Pancreas (tissue), 10 donors: ENCODE measurements around the gene SLC9A6. TPM values are rescaled to one million over a fixed set of nuclear protein-coding genes. Genes with fewer than 3 reads are reported as not detected.

ENCODE experiments used
- ATAC-seq, 4 donors: fragments of 200-7000 bp; cut with Tn5 transposase; one replicate each; pipeline versions ENCODE4 v1.8.0 to v1.9.1; 2020; ENCODE audit warnings: mild to moderate bottlenecking in 4 of 4, moderate library complexity in 4 of 4
- DNase-seq, 6 donors: peaks; one replicate each; pipeline ENCODE4 v3.0.0-alpha.2; 2020
- FAIRE-seq: peaks from 2 replicates; lab custom pipeline; 2012; peaks lifted over from hg19 to GRCh38; lab: Jason Lieb, UNC
- H3K27ac ChIP-seq, 4 donors: fragments of 200-600 bp; sonication (generic); 1 replicate in 3 of 4; 2 replicates in 1 of 4; pipeline versions ENCODE4 v1.5.0 to v1.8.0; 2020
- H3K27me3 ChIP-seq, 4 donors: fragments of 200-600 bp; one replicate each; pipeline ENCODE4 v1.8.0; 2021
- H3K36me3 ChIP-seq, 3 donors: fragments of 200-600 bp; sonication (generic) in 1 of 3; one replicate each; pipeline versions ENCODE4 v1.5.0 to v1.8.0; 2020 to 2021
- H3K4me1 ChIP-seq, 3 donors: fragments of 200-600 bp; one replicate each; pipeline ENCODE4 v1.8.0; 2021
- H3K4me3 ChIP-seq, 4 donors: fragments of 200-600 bp; sonication (generic) in 2 of 4; one replicate each; pipeline versions ENCODE4 v1.5.0 to v1.8.0; 2020 to 2021
- H3K9me3 ChIP-seq, 4 donors: fragments of 200-600 bp; one replicate each; pipeline ENCODE4 v1.8.0; 2021
- CTCF ChIP-seq, 4 donors: fragments of 200-600 bp; sonication (generic) in 3 of 4; IDR thresholded peaks; one replicate each; pipeline versions ENCODE4 v1.5.0 to v1.8.0; 2021; ENCODE audit warnings: antibody characterized with exemption in 4 of 4
- WGBS, 2 donors: extraction: QIAGEN DNeasy Blood & Tissue Kit; methylation state at CpG; one replicate each; pipeline ENCODE4 v1.1.7; 2013; 5-methylcytosine and 5-hydroxymethylcytosine counted together
- intact Hi-C, 3 donors: fragments of 100-400 bp; cut with DNase I; formaldehyde crosslinking; loops; one replicate each; pipeline versions ENCODE4 v1.11.1 to v1.14.2; 2022
- polyA plus RNA-seq, 2 donors: library from polyadenylated mRNA; stranded (reverse); fragments of 200-250 nt; gene quantifications; one replicate each; pipeline ENCODE4 v1.2.3, GENCODE V29; 2013
- total RNA-seq, 6 donors: library from RNA; stranded (reverse); fragmentation: NEBNext Ultra II Directional in 4 of 6; extraction: Animal tissue kit (Norgen Biotek cat#: 25700) in 4 of 6; gene quantifications; one replicate each; pipeline versions ENCODE4 v1.2.1 to v1.2.4, GENCODE V29; 2021 to 2023
- donor health status: healthy with polysubstance abuse.
- donor health status: DM: no; HTN: no; CAD: no; lungs with moderate emphysema.
- donor health status: DM: no; HTN: no; CAD: no.
- donor health status: control.
- donor health status: control.
- donor health status: Bipolar disorder and iron deficiency.
- donor health status: DM: yes; HTN: yes; CAD: no.
- donor health status: DM: no; HTN: no; CAD: no.
- donor health status: DM: no; HTN: no; CAD: no.
- donor health status: DM: yes; HTN: yes; CAD: no.

Gene SLC9A6
- total and polyA plus RNA-seq, 8 donors, result 2.1 to 8.3 (median 4.4) TPM

GRCh38 chrX:136061286-136061685 is 76.1 kb downstream of the SLC9A6 start:
- Histone ChIP-seq H3K36me3 (no peaks in the 10 kb centered on the region), H3K4me1 (no peaks in the 10 kb centered on the region), H3K27ac (no peak overlapping the region), H3K27me3 (peaks cover 0 to 5% (median 0%) of the 10 kb centered on the region in 4 donors), H3K9me3 (no peaks in the 10 kb centered on the region), H3K4me3 (no peak overlapping the region)
- no peak for FAIRE-seq
- no peak for ATAC-seq
- TF ChIP-seq CTCF (IDR thresholded peaks at IDR 0.05), result no peak
- WGBS, 2 donors, result 54 to 74% methylated on average over 8 of the region's 8 CpGs
- no peak for DNase-seq
- intact Hi-C loops, result no loop called here

- Histone ChIP-seq H3K4me3 (no peak overlapping the region), H3K4me1 (no peaks in the 10 kb centered on the region), H3K27ac (no peak overlapping the region), H3K27me3 (peaks cover 0 to 5% (median 0%) of the 10 kb centered on the region in 4 donors), H3K9me3 (no peaks in the 10 kb centered on the region), H3K36me3 (no peaks in the 10 kb centered on the region)
- TF ChIP-seq CTCF (IDR thresholded peaks at IDR 0.05), result no peak
- WGBS, 2 donors, result 68 to 72% methylated on average over 4 to 5 of the region's 5 CpGs
- ATAC-seq, result no peak
- intact Hi-C loops, result no loop called here
- DNase-seq, result no peak
- no peak for FAIRE-seq
Measured at GRCh38 chrX:136061696-136062095, 76.5 kb downstream of the SLC9A6 start.

GRCh38 chrX:136063340-136064079 is 78.3 kb downstream of the SLC9A6 start:
- ATAC-seq (no peak), DNase-seq (no peak), FAIRE-seq (no peak)
- 44 to 50% methylated on average over 7 of the region's 7 CpGs for WGBS, 2 donors
- no peaks in the 10 kb centered on the region for H3K36me3 ChIP-seq
- no peaks in the 10 kb centered on the region for H3K9me3 ChIP-seq
- H3K27me3 ChIP-seq, result peaks cover 0 to 5% (median 0%) of the 10 kb centered on the region in 4 donors
- H3K4me1 ChIP-seq, result no peaks in the 10 kb centered on the region
- intact Hi-C loops, result no loop called here
- H3K4me3 ChIP-seq, result no peak overlapping the region
- H3K27ac ChIP-seq, result no peak overlapping the region
- no peak for TF ChIP-seq CTCF (IDR thresholded peaks at IDR 0.05)

GRCh38 chrX:136064661-136065043 is 79.4 kb downstream of the SLC9A6 start:
- H3K27me3 ChIP-seq, result peaks cover 0 to 5% (median 0%) of the 10 kb centered on the region in 4 donors
- intact Hi-C loops, result no loop called here
- H3K9me3 ChIP-seq, result no peaks in the 10 kb centered on the region
- no peak for ATAC-seq
- no peak overlapping the region for H3K27ac ChIP-seq
- no peak for TF ChIP-seq CTCF (IDR thresholded peaks at IDR 0.05)
- WGBS, 2 donors, result 57 to 59% methylated on average over 3 of the region's 3 CpGs
- H3K4me1 ChIP-seq, result no peaks in the 10 kb centered on the region
- no peaks in the 10 kb centered on the region for H3K36me3 ChIP-seq
- DNase-seq, result no peak
- no peak overlapping the region for H3K4me3 ChIP-seq
- no peak for FAIRE-seq

- intact Hi-C loops, result no loop called here
- peaks cover 0 to 5% (median 0%) of the 10 kb centered on the region in 4 donors for H3K27me3 ChIP-seq
- ATAC-seq, result no peak
- no peaks in the 10 kb centered on the region for H3K4me1 ChIP-seq
- no peak overlapping the region for H3K27ac ChIP-seq
- TF ChIP-seq CTCF (IDR thresholded peaks at IDR 0.05), result no peak
- FAIRE-seq, result no peak
- H3K4me3 ChIP-seq, result no peak overlapping the region
- H3K36me3 ChIP-seq, result no peaks in the 10 kb centered on the region
- H3K9me3 ChIP-seq, result no peaks in the 10 kb centered on the region
- DNase-seq, result no peak
- WGBS, 2 donors, result 62 to 63% methylated on average over 7 of the region's 7 CpGs
Measured at GRCh38 chrX:136065044-136065671, 79.9 kb downstream of the SLC9A6 start.
